Stimulated activated CD8-positive, alpha-beta memory T cell treated with anti-CD3 and anti-CD28 coated beads, Interleukin-15, amount 100 ng/mL, for 4 hours (primary cell): ENCODE data around the gene PIEZO1.
"Not testable (repeated sequence)": the region's sequence is repeated elsewhere in the genome, so short reads cannot be mapped to it uniquely, and the experiment has no call there.

ENCODE experiments used
- DNase-seq, 2 donors: peaks; one replicate each; pipeline ENCODE4 v3.0.0-alpha.2; 2020; ENCODE audit warnings: low read depth in 2 of 2

The PIEZO1 gene

GRCh38 chr16:88785106-88785924 is at the start of gene PIEZO1:
Gene PIEZO1, minus strand, starts transcription at chr16:88785220. Its CDS starts 256 bp downstream, at chr16:88784964.
- DNase-seq, result peak; percentile 69 to 72

GRCh38 chr16:88834670-88835069 is 49.6 kb upstream of the PIEZO1 start:
- no peak for DNase-seq

GRCh38 chr16:88833086-88833485 is 48.1 kb upstream of the PIEZO1 start:
- DNase-seq, result no peak

- DNase-seq, result no peak
Observed at GRCh38 chr16:88831838-88832237, 46.8 kb upstream of the PIEZO1 start.

DNA sequence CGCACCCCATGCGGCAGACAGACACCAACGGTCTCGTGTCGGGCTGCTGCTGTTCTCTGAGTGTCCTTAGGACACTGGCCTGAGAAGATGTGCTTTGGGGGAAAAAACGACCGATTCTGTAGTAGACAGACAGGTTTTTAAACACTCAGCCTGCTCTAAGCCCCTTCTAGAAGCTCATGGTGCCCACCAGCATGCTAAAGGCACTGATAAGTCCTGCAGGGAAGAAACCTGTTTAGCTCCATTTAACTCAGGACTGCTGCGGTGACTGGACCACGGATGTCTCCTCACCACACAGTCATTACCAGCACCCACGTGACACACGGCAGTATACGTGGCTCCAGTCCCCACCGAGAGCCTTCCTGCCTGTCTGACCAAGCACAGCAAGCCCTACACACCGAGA is 45.8 kb upstream of the PIEZO1 start:
- no peak for DNase-seq

DNA sequence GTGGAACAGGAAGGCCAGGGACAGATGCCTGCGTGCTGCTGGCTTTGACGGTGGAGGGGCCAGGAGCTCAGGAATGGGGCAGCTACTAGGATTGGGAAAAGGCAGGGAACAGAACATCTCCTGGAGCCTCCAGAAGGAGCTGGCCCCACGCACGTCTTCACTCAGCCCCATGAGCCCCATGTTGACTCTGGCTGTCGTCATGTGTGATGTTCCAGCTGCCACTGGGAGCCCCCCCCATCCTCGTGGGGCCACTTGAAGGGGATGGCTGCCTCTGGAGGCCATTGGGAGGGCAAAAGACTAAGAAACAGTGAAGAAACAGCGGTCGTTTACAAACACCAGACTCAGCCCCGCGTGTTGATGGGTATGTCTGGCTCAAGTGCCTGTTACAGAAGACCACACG is 45.2 kb upstream of the PIEZO1 start:
- DNase-seq, result no peak

GRCh38 chr16:88828711-88829110 is 43.7 kb upstream of the PIEZO1 start:
- DNase-seq, result no peak

GRCh38 chr16:88827727-88828126 is 42.7 kb upstream of the PIEZO1 start:
- DNase-seq, result no peak

DNA sequence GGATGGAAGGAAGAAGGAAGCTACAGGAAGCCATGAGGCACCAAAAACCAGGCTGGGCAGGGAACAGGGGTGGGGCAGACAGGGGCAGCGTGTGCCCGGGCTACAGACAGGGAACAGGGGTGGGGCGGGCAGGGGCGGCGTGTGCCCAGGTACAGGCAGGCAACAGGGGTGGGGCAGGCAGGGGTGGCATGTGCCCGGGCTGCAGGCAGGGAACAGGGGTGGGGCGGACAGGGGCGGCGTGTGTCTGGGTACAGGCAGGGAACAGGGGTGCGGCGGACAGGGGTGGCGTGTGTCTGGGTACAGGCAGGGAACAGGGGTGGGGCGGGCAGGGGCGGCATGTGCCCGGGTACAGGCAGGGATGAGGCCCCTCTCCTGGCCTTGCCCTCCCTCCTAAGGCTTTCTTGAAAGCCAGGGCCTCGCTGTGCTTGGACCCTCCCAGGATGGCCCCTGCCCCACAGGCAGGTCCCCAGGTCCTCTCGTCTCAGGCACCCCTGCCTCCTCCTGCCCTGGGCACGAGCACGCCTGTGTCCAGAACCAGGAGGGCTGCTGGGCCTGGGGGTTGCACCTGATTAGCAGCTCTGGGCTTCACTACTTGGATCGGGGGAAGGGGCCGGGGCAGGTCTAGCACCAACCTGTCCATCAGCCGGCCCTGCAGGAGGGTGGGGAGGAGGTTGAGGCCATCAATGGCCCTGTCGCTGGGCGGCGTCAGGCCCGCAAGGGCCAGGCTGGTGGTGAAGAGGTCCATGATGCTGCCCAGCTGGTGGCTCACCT is 41.2 kb upstream of the PIEZO1 start:
- DNase-seq, result no peak

DNA sequence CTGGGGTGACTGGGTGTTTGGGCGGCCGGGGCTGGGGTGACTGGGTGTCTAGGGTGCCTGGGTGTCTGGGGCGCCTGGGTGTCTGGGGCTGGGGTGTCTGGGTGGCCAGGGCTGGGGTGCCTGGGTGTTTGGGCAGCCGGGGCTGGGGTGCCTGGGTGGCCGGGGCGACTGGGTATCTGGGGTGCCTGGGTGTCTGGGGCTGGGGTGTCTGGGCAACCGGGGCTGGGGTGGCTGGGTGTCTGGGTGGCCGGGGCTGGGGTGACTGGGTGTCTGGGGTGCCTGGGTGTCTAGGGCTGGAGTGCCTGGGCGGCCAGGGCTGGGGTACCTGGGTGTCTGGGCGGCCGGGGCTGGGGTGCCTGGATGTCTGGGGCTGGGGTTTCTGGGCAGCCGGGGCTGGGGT is 40.1 kb upstream of the PIEZO1 start:
- DNase-seq, result no peak

DNA sequence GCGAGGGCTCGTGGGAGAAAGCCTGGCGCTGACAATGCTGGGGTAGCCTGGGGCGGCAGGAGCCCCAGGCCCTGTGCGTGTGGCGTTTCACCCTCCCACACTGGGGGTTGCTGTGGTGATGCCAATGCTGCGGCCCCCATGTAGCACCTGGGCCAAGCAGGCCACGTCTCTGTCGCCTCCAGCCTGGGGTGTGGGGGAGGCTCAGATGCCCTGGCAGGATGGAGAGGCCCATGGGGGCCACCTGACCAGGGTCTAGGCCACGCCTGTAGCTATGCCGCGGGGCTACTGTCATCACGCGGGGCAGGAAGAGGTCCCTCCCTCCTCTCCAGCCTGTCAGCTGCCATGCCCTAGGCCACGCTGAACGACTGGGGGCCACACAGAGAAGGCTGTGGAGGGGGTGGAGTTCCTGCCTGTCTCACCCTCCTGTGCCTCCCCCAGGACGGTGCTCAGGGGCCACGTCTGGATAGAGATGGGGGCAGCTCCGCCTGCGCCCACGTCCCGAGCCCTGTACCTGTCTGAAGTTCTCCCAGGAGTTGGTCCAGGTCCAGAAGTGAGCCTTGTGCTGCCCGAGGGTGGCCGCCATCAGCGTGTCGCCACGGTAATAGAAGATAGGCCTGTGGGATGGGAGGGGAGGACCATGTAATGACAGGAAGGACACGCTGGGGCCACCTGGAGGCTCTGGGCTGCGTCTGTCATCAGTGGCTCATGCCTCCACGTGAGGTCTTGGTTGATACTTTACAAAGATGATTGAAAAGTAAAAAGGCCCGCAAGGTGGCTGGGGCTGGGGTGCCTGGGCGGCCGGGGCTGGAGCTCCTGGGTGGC is 39.4 kb upstream of the PIEZO1 start:
- DNase-seq, result no peak

- not testable (repeated sequence) for DNase-seq
Observed at GRCh38 chr16:88823646-88824045, 38.6 kb upstream of the PIEZO1 start.

- no peak for DNase-seq
Observed at GRCh38 chr16:88822281-88823040, 37.4 kb upstream of the PIEZO1 start.

- no peak for DNase-seq
Observed at GRCh38 chr16:88821168-88821850, 36.3 kb upstream of the PIEZO1 start.

DNA sequence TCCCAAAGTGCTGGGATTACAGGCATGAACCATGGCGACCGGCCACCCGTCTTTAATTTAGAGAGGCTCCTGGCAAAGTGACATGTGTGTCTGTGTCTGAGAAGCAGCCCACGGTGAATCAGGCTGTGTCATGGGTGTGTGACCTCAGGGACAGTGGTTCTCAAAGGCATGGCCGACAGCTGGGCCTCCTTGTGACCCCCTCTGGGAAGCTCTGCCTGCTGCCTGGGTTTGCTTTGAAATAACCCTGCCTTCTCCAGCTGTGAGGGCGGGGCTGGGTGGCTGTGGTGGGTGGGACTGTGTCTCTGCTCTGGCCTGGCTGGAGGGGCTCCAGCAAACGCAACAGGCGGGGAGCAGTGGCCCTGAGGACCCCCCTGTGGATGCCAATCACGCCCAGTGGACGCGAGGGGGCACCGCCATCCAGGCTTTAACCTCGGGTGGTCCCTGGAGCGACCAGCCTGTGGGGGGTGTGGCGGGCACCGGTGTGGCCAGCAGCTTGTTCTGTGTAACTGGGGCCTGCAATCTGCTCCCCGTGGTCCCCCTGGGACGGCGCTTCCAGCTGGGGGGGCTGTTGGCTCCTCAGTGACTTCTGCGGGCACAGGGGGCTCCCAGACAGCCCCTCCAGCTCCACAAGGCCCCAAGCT is 35.5 kb upstream of the PIEZO1 start:
- DNase-seq, result no peak

- DNase-seq, result no peak
Observed at GRCh38 chr16:88819126-88819525, 34.1 kb upstream of the PIEZO1 start.

- no peak for DNase-seq
Observed at GRCh38 chr16:88818575-88818874, 33.5 kb upstream of the PIEZO1 start.

- no peak for DNase-seq
Observed at GRCh38 chr16:88817785-88818574, 33.0 kb upstream of the PIEZO1 start.

GRCh38 chr16:88816736-88817535 is 31.9 kb upstream of the PIEZO1 start:
- DNase-seq, result no peak
